ENCODE data around the gene SRGAP2B. TPM values are rescaled to one million over a fixed set of nuclear protein-coding genes. Genes with fewer than 3 reads are reported as not detected.
A peak's percentile ranks its signal among the peaks of the same experiment; 100 is the strongest.
"Not testable (repeated sequence)": the region's sequence is repeated elsewhere in the genome, so short reads cannot be mapped to it uniquely, and the experiment has no call there.

Gene SRGAP2B
- total and polyA plus RNA-seq, 2 donors (not counting 3 experiments of a cell fraction or from before 2014, with no cell fraction given): 13.4 to 75.2 TPM

- dilution Hi-C loops (cut with MboI; ENCODE audit: extremely low pct_ligation_motif_present, low sequenced_read_pairs); H3K27ac ChIP-seq (ENCODE audit: insufficient read depth, low read depth, low read length); H2AFZ ChIP-seq (ENCODE audit: low read depth, low read length); H3K9ac ChIP-seq (replicated peaks; ENCODE audit: extremely low read depth, insufficient read depth, low read length); H3K79me2 ChIP-seq (ENCODE audit: control insufficient read depth, insufficient read depth, low read length); H3K4me2 ChIP-seq (ENCODE audit: insufficient read depth, low read length); H3K36me3 ChIP-seq (ENCODE audit: control insufficient read depth in 2 of 2, extremely low read depth in 1 of 2, insufficient read depth in 2 of 2, low read length in 2 of 2); DNase-seq (ENCODE audit: low read depth, low spot score); H3K27me3 ChIP-seq (ENCODE audit: control insufficient read depth in 2 of 2, insufficient read depth in 2 of 2, low read length in 2 of 2); H3K4me3 ChIP-seq (replicated peaks in 1 of 3; ENCODE audit: insufficient read depth in 1 of 3, low read depth in 1 of 3, low read length in 3 of 3); H4K20me1 ChIP-seq (replicated peaks; ENCODE audit: control insufficient read depth, extremely low read depth, insufficient read depth, low read length); H3K4me1 ChIP-seq (ENCODE audit: control insufficient read depth, extremely low read depth, insufficient read depth, low read length); H3K9me3 ChIP-seq (replicated peaks; ENCODE audit: control insufficient read depth, insufficient read depth, low read length); CTCF ChIA-PET; H3K9me1 ChIP-seq (replicated peaks; ENCODE audit: control insufficient read depth, extremely low read depth, insufficient read depth, low read length); intact Hi-C loops (cut with micrococcal nuclease); POLR2A ChIA-PET: not testable (repeated sequence)
- BruUV-seq (replicated peaks): TSS peak; percentile 72
- peak; percentile 33 for FAIRE-seq
These were observed 96.8 kb downstream of the SRGAP2B start for GRCh38 chr1:144998134-144998980.

- H3K4me2 ChIP-seq (ENCODE audit: insufficient read depth, low read length); H3K9ac ChIP-seq (replicated peaks; ENCODE audit: extremely low read depth, insufficient read depth, low read length); CTCF ChIA-PET; POLR2A ChIA-PET; BruUV-seq (replicated peaks); H3K79me2 ChIP-seq (ENCODE audit: control insufficient read depth, insufficient read depth, low read length); H3K4me1 ChIP-seq (ENCODE audit: control insufficient read depth, extremely low read depth, insufficient read depth, low read length); H3K4me3 ChIP-seq (replicated peaks in 1 of 3; ENCODE audit: insufficient read depth in 1 of 3, low read depth in 1 of 3, low read length in 3 of 3); H4K20me1 ChIP-seq (replicated peaks; ENCODE audit: control insufficient read depth, extremely low read depth, insufficient read depth, low read length); H3K9me1 ChIP-seq (replicated peaks; ENCODE audit: control insufficient read depth, extremely low read depth, insufficient read depth, low read length); intact Hi-C loops (cut with micrococcal nuclease); dilution Hi-C loops (cut with MboI; ENCODE audit: extremely low pct_ligation_motif_present, low sequenced_read_pairs); H3K9me3 ChIP-seq (replicated peaks; ENCODE audit: control insufficient read depth, insufficient read depth, low read length); H2AFZ ChIP-seq (ENCODE audit: low read depth, low read length); H3K27ac ChIP-seq (ENCODE audit: insufficient read depth, low read depth, low read length); H3K27me3 ChIP-seq (ENCODE audit: control insufficient read depth in 2 of 2, insufficient read depth in 2 of 2, low read length in 2 of 2); H3K36me3 ChIP-seq (ENCODE audit: control insufficient read depth in 2 of 2, extremely low read depth in 1 of 2, insufficient read depth in 2 of 2, low read length in 2 of 2): not testable (repeated sequence)
- DNase-seq (ENCODE audit: low read depth, low spot score): peak; percentile 16
- peak; percentile 8 for FAIRE-seq
These were observed 99.2 kb downstream of the SRGAP2B start for GRCh38 chr1:144995833-144996410.

Measured in endothelial cell of umbilical vein (primary cell).